GM12878 (cell line): ENCODE data around the gene C12orf56. TPM values are rescaled to one million over a fixed set of nuclear protein-coding genes. Genes with fewer than 3 reads are reported as not detected.
A peak's percentile ranks its signal among the peaks of the same experiment; 100 is the strongest.
"Not testable (repeated sequence)": the region's sequence is repeated elsewhere in the genome, so short reads cannot be mapped to it uniquely, and the experiment has no call there.

Source experiments
- ATAC-seq: fragments of 200-7000 bp; cut with Tn5 transposase; 3 replicates; pipeline ENCODE4 v1.9.1; 2020; ENCODE audit warnings: mild to moderate bottlenecking, moderate library complexity
- BruUV-seq: library from RNA; stranded (reverse); fragments of 400-500 nt; replicated peaks from 2 replicates; lab custom pipeline; 2021; lab: Mats Ljungman, UMichigan
- CTCF ChIA-PET: fragments of 300-600 bp; sonication (Branson Sonifier 250); formaldehyde crosslinking; extraction: SDS; loops from one replicate; lab custom pipeline; 2021; ENCODE audit warnings: inconsistent platforms; lab: Yijun Ruan, JAX
- POLR2A ChIA-PET: fragments of 350-600 bp; formaldehyde crosslinking; extraction: SDS; loops from one replicate; lab custom pipeline; 2021; ENCODE audit warnings: inconsistent platforms; lab: Charles Lee
- RAD21 ChIA-PET: fragments of 300-600 bp; sonication (Branson Sonifier 250); formaldehyde crosslinking; loops from one replicate; lab custom pipeline; 2023; ENCODE audit warnings: antibody characterized with exemption; ENCODE audit not compliant: unreplicated experiment; lab: Charles Lee
- SMC1A ChIA-PET: fragments of 300-600 bp; sonication (Branson Sonifier 250); formaldehyde crosslinking; loops from one replicate; lab custom pipeline; 2023; ENCODE audit not compliant: unreplicated experiment, uncharacterized antibody; lab: Charles Lee
- DNase-seq: peaks from one replicate; pipeline ENCODE4 v3.0.0-alpha.2; 2011; ENCODE audit warnings: low read depth, low spot score
- FAIRE-seq: peaks from 3 replicates; lab custom pipeline; 2011; peaks lifted over from hg19 to GRCh38; lab: Jason Lieb, UNC
- H2AFZ ChIP-seq: 2 replicates; pipeline ENCODE4 v1.6.0; 2011; ENCODE audit warnings: low read depth, low read length, control low read depth; ENCODE audit not compliant: control insufficient read depth
- H3K27ac ChIP-seq: 2 replicates; pipeline ENCODE4 v1.5.1; 2011; ENCODE audit warnings: control low read depth; ENCODE audit not compliant: control insufficient read depth, insufficient read depth
- H3K27me3 ChIP-seq, 2 experiments: replicated peaks in 1 of 2; 2 replicates each; pipeline versions ENCODE4 v1.6.0 to v1.6.1; 2011; ENCODE audit warnings: low read length in 1 of 2; ENCODE audit not compliant: control insufficient read depth in 2 of 2, insufficient read depth in 2 of 2
- H3K36me3 ChIP-seq, 2 experiments: 2 replicates each; pipeline ENCODE4 v1.5.1; 2011; ENCODE audit warnings: low read length in 1 of 2; ENCODE audit not compliant: control insufficient read depth in 2 of 2, insufficient read depth in 2 of 2
- H3K4me1 ChIP-seq: 2 replicates; pipeline ENCODE4 v1.6.1; 2011; ENCODE audit warnings: mild to moderate bottlenecking, low read length, moderate library complexity, mixed read lengths; ENCODE audit not compliant: control insufficient read depth, insufficient read depth
- H3K4me2 ChIP-seq: 2 replicates; pipeline ENCODE4 v1.6.0; 2011; ENCODE audit warnings: control low read depth; ENCODE audit not compliant: control insufficient read depth, insufficient read depth
- H3K4me3 ChIP-seq: fragments of 200-600 bp; sonication (generic); 2 replicates; pipeline ENCODE4 v1.5.1; 2016
- H3K79me2 ChIP-seq: 2 replicates; pipeline ENCODE4 v1.6.0; 2011; ENCODE audit warnings: low read length; ENCODE audit not compliant: control insufficient read depth, insufficient read depth
- H3K9ac ChIP-seq: 2 replicates; pipeline ENCODE4 v1.8.0; 2011; ENCODE audit warnings: low read length, control low read depth, mixed read lengths; ENCODE audit not compliant: control insufficient read depth, insufficient read depth
- H3K9me3 ChIP-seq: replicated peaks from 3 replicates; pipeline ENCODE4 v1.5.1; 2011; ENCODE audit warnings: mild to moderate bottlenecking, low read length; ENCODE audit not compliant: control insufficient read depth, insufficient read depth
- H4K20me1 ChIP-seq: 2 replicates; pipeline ENCODE4 v1.6.0; 2011; ENCODE audit not compliant: control insufficient read depth, insufficient read depth
- CHD1 ChIP-seq: IDR thresholded peaks from 2 replicates; pipeline ENCODE4 v1.6.1; 2012; ENCODE audit warnings: low read depth, low read length, improper control_type of control experiment
- EP300 ChIP-seq, 2 experiments: fragments of 150-350 bp in 1 of 2; IDR thresholded peaks; 2 replicates each; pipeline ENCODE4 v1.6.1; 2011 to 2012; ENCODE audit warnings: low read depth in 2 of 2, low read length in 2 of 2, borderline replicate concordance in 1 of 2, improper control_type of control experiment in 1 of 2, inconsistent platforms in 1 of 2; ENCODE audit not compliant: control insufficient read depth in 1 of 2
- KAT2A ChIP-seq: conservative IDR thresholded peaks from 2 replicates; pipeline ENCODE4 v1.6.1; 2011; ENCODE audit warnings: low read depth, low read length; ENCODE audit not compliant: control insufficient read depth
- SPI1 ChIP-seq: IDR thresholded peaks from 2 replicates; pipeline ENCODE4 v1.6.1; 2011; ENCODE audit warnings: low read depth, mild to moderate bottlenecking, low read length, moderate library complexity, borderline replicate concordance; ENCODE audit not compliant: insufficient read depth
- TCF3 ChIP-seq: IDR thresholded peaks from 2 replicates; pipeline ENCODE4 v1.6.1; 2012; ENCODE audit warnings: low read depth, mild to moderate bottlenecking, low read length, borderline replicate concordance; ENCODE audit not compliant: insufficient read depth
- USF1 ChIP-seq: IDR thresholded peaks from 2 replicates; pipeline ENCODE4 v1.6.1; 2011; ENCODE audit warnings: borderline replicate concordance, low read depth, mild to moderate bottlenecking, moderate library complexity, mixed read lengths, low read length; ENCODE audit not compliant: insufficient read depth; ENCODE audit errors: extremely low read length
- ZNF217 ChIP-seq: fragments of 450-650 bp; IDR thresholded peaks from 2 replicates; pipeline ENCODE4 v1.6.1; 2017; ENCODE audit warnings: antibody characterized with exemption, mild to moderate bottlenecking
- ZNF592 ChIP-seq: fragments of 450-650 bp; IDR thresholded peaks from 2 replicates; pipeline ENCODE4 v1.6.1; 2017; ENCODE audit warnings: mild to moderate bottlenecking, moderate library complexity
- WGBS: methylation state at CpG from one replicate; pipeline ENCODE4 v1.1.6; 2016; ENCODE audit warnings: low lambda C conversion rate; ENCODE audit not compliant: insufficient replicate concordance, insufficient coverage; ENCODE audit errors: missing lambda C conversion rate; 5-methylcytosine and 5-hydroxymethylcytosine counted together
- in situ Hi-C: fragments of 300-500 bp; cut with MboI; formaldehyde crosslinking; loops from 9 replicates; pipeline ENCODE4 v1.14.3; 2018; ENCODE audit warnings: mixed read lengths
- intact Hi-C: fragments of 100-400 bp; cut with micrococcal nuclease; formaldehyde crosslinking; loops from one replicate; pipeline ENCODE4 v1.14.2; 2022; ENCODE audit not compliant: unreplicated experiment
- polyA plus RNA-seq, 11 experiments: library from polyadenylated mRNA; depleted of rRNA in 4 of 11; unstranded in 6 of 11; stranded (reverse) in 5 of 11; fragments of >200 nt; fragmentation: Nextera tagmentation in 4 of 11; fragmentation: Illumina TruSeq in 1 of 11; extraction: Ambion mirVana in 4 of 11; extraction: Trizol in 1 of 11; gene quantifications; 1 replicate in 1 of 11; 2 replicates in 10 of 11; pipeline versions ENCODE4 v1.2.1 to v1.2.3, GENCODE V29; 2011 to 2016; ENCODE audit warnings: inconsistent platforms in 2 of 11, missing spikeins in 2 of 11, low read depth in 1 of 11
- total RNA-seq, 4 experiments: library from RNA; depleted of rRNA in 3 of 4; stranded (reverse); fragments of >200 nt in 3 of 4; fragmentation: Illumina TruSeq in 1 of 4; extraction: Trizol in 1 of 4; gene quantifications; 2 replicates each; pipeline versions ENCODE4 v1.2.1 to v1.2.3, GENCODE V29; 2013 to 2021

The C12orf56 gene
- total and polyA plus RNA-seq, 10 of the 15 experiments (the other 5 are each of a cell fraction or from before 2014, with no cell fraction given), result not detected

- H3K4me3 ChIP-seq, result no peak overlapping the region
- ChIA-PET RAD21 (no interaction called here), CTCF (no interaction called here), SMC1A (no interaction called here), POLR2A (no interaction called here)
- no peak overlapping the region for H3K27ac ChIP-seq
- H3K4me1 ChIP-seq, result no peaks in the 10 kb centered on the region
- H3K79me2 ChIP-seq, result no peaks in the 10 kb centered on the region
- no peak overlapping the region for H3K4me2 ChIP-seq
- no peaks in the 10 kb centered on the region for H3K36me3 ChIP-seq
- no peaks in the 10 kb centered on the region for H3K27me3 ChIP-seq
- ATAC-seq (no peak), DNase-seq (no peak)
- H3K9me3 ChIP-seq, result no peaks in the 10 kb centered on the region
- intact Hi-C loops, result no loop called here
- H2AFZ ChIP-seq, result no peak overlapping the region
- TF ChIP-seq ZNF217 (no peak), KAT2A (no peak), SPI1 (peak; percentile 69), USF1 (no peak), TCF3 (no peak), EP300 (IDR thresholded peaks at IDR 0.05; ENCODE audit: borderline replicate concordance in 1 of 2, control insufficient read depth in 1 of 2, low read depth in 2 of 2, low read length in 2 of 2) (no peak), CHD1 (no peak), ZNF592 (no peak)
- TF ChIP-seq, all 136 proteins: peak for 1
- in situ Hi-C loops, result no loop called here
- no peak overlapping the region for H3K9ac ChIP-seq
- no TSS peak for BruUV-seq
- FAIRE-seq, result no peak
- 63% methylated on average over 5 of the region's 5 CpGs for WGBS
- H4K20me1 ChIP-seq, result no peaks in the 10 kb centered on the region
Observed at GRCh38 chr12:64332296-64332695, 58.3 kb downstream of the C12orf56 start.

GRCh38 chr12:64329031-64329710 lies 61.4 kb downstream of the C12orf56 start:
- SMC1A ChIA-PET, DNase-seq, H2AFZ ChIP-seq, H3K9me3 ChIP-seq, H3K27me3 ChIP-seq, H3K36me3 ChIP-seq, H3K4me2 ChIP-seq, RAD21 ChIA-PET, in situ Hi-C loops, BruUV-seq, intact Hi-C loops, POLR2A ChIA-PET, FAIRE-seq, H3K27ac ChIP-seq, H3K9ac ChIP-seq, H3K4me1 ChIP-seq, H3K79me2 ChIP-seq, ATAC-seq, H4K20me1 ChIP-seq, CTCF ChIA-PET, H3K4me3 ChIP-seq: not testable (repeated sequence)
- 48% methylated on average over 7 of the region's 9 CpGs for WGBS
